Naive thymus-derived CD4-positive, alpha-beta T cell (primary cell): Measurements from ENCODE around the gene TM9SF4. TPM values are rescaled to one million over a fixed set of nuclear protein-coding genes. Genes with fewer than 3 reads are reported as not detected.

Experiments used
- ATAC-seq: fragments of 150-1000 bp; cut with Tn5 transposase; 2 replicates; pipeline ENCODE4 v1.10.0; 2021; ENCODE audit warnings: mild to moderate bottlenecking, moderate library complexity
- CTCF ChIA-PET: fragments of 350-600 bp; sonication (Branson Sonifier 250); formaldehyde crosslinking; loops from one replicate; lab custom pipeline; 2021; ENCODE audit warnings: antibody characterized with exemption; lab: Charles Lee
- POLR2A ChIA-PET: fragments of 350-600 bp; sonication (Branson Sonifier 250); formaldehyde crosslinking; loops from one replicate; lab custom pipeline; 2021; ENCODE audit warnings: antibody characterized with exemption, inconsistent platforms; lab: Charles Lee
- DNase-seq, 9 donors: peaks; one replicate each; pipeline versions ENCODE4 v3.0.0 to v3.0.0-alpha.2; 2020 to 2022; ENCODE audit warnings: mixed read lengths in 1 of 9
- H3K27ac ChIP-seq: one replicate; pipeline ENCODE4 v1.7.0; 2013; ENCODE audit warnings: mild to moderate bottlenecking, low read depth, low read length, moderate library complexity
- H3K27me3 ChIP-seq, 2 donors: one replicate each; pipeline ENCODE4 v1.7.0; 2013; ENCODE audit warnings: low read length in 2 of 2, mild to moderate bottlenecking in 2 of 2, moderate library complexity in 2 of 2; ENCODE audit not compliant: control insufficient read depth in 2 of 2, insufficient read depth in 2 of 2
- H3K36me3 ChIP-seq, 3 experiments: 1 replicate in 2 of 3; 2 replicates in 1 of 3; pipeline ENCODE4 v1.7.0; 2013; ENCODE audit warnings: low read length in 3 of 3, mild to moderate bottlenecking in 3 of 3, moderate library complexity in 1 of 3; ENCODE audit not compliant: insufficient read depth in 3 of 3, control insufficient read depth in 2 of 3
- H3K4me1 ChIP-seq, 2 donors: one replicate each; pipeline ENCODE4 v1.7.0; 2013; ENCODE audit warnings: low read length in 2 of 2, mild to moderate bottlenecking in 2 of 2, moderate library complexity in 1 of 2; ENCODE audit not compliant: control insufficient read depth in 2 of 2, insufficient read depth in 2 of 2
- H3K4me3 ChIP-seq: 2 replicates; pipeline ENCODE4 v1.7.0; 2013; ENCODE audit warnings: mild to moderate bottlenecking, low read length
- H3K9me3 ChIP-seq, 3 experiments: 1 replicate in 2 of 3; 2 replicates in 1 of 3; pipeline ENCODE4 v1.7.0; 2013; ENCODE audit warnings: low read length in 3 of 3; ENCODE audit not compliant: control insufficient read depth in 2 of 3
- H3K27ac Mint-ChIP-seq, 9 donors: one replicate each; pipeline ENCODE4 v1.8.0; 2020 to 2022; ENCODE audit warnings: mixed read lengths in 9 of 9, mild to moderate bottlenecking in 8 of 9, moderate library complexity in 5 of 9, inconsistent platforms in 2 of 9
- H3K27me3 Mint-ChIP-seq, 5 donors: one replicate each; pipeline ENCODE4 v1.8.0; 2021 to 2022; ENCODE audit warnings: mixed read lengths in 5 of 5, mild to moderate bottlenecking in 1 of 5
- H3K36me3 Mint-ChIP-seq, 5 donors: one replicate each; pipeline ENCODE4 v1.8.0; 2020 to 2022; ENCODE audit warnings: mixed read lengths in 5 of 5, mild to moderate bottlenecking in 3 of 5, inconsistent platforms in 1 of 5
- H3K4me1 Mint-ChIP-seq, 7 donors: one replicate each; pipeline ENCODE4 v1.8.0; 2020 to 2022; ENCODE audit warnings: mixed read lengths in 7 of 7, mild to moderate bottlenecking in 3 of 7, inconsistent platforms in 1 of 7
- H3K4me3 Mint-ChIP-seq, 10 donors: one replicate each; pipeline ENCODE4 v1.8.0; 2020 to 2022; ENCODE audit warnings: mild to moderate bottlenecking in 10 of 10, mixed read lengths in 10 of 10, moderate library complexity in 6 of 10, inconsistent platforms in 2 of 10
- H3K9me3 Mint-ChIP-seq, 11 donors: one replicate each; pipeline ENCODE4 v1.8.0; 2020 to 2022; ENCODE audit warnings: mixed read lengths in 11 of 11, mild to moderate bottlenecking in 4 of 11, inconsistent platforms in 1 of 11, moderate library complexity in 1 of 11
- intact Hi-C, 2 donors: fragments of 100-400 bp; cut with micrococcal nuclease; formaldehyde crosslinking; loops; one replicate each; pipeline ENCODE4 v1.15.1; 2023
- polyA plus RNA-seq, 2 donors: library from polyadenylated mRNA; unstranded; fragments of 300-500 nt; fragmentation: Illumina TruSeq; gene quantifications; one replicate each; pipeline ENCODE4 v1.2.3, GENCODE V29; 2021
- total RNA-seq, 6 experiments: library from RNA in 5 of 6; stranded (reverse) in 5 of 6; gene quantifications; 1 replicate in 5 of 6; 2 replicates in 1 of 6; pipeline ENCODE4 v1.2.3 and lab custom pipeline; 2021 to 2026

TM9SF4 gene
- total and polyA plus RNA-seq, 7 experiments from 2014 or later, result 31.2 to 61.0 (median 41.5) TPM

GRCh38 chr20:32123088-32123487 lies 13.6 kb downstream of the TM9SF4 start:
- DNase-seq (no peak), ATAC-seq (no peak)
- ChIA-PET CTCF (interaction anchor here (0.6 kb wide), 1 partner anchor 540 kb away, joined by 6 read pairs; no protein-coding TSS in a partner anchor), POLR2A (no interaction called here)
- no peak overlapping the region for H3K4me3 ChIP-seq
- H3K36me3 ChIP-seq, result no peaks in the 10 kb centered on the region
- no peak overlapping the region for H3K27ac ChIP-seq
- Mint-ChIP-seq H3K27ac (peak overlapping the region in 1 of 9 donors; percentile 15), H3K4me3 (no peak overlapping the region), H3K27me3 (no peaks in the 10 kb centered on the region), H3K4me1 (peaks cover 0 to 34% (median 11%) of the 10 kb centered on the region in 7 donors), H3K9me3 (peaks cover 0 to 1% (median 0%) of the 10 kb centered on the region in 11 donors), H3K36me3 (peaks cover 0 to 15% (median 8%) of the 10 kb centered on the region in 5 donors)
- H3K9me3 ChIP-seq, result no peaks in the 10 kb centered on the region
- no peaks in the 10 kb centered on the region for H3K4me1 ChIP-seq
- no peaks in the 10 kb centered on the region for H3K27me3 ChIP-seq
- intact Hi-C loops, result no loop called here

- no peak for DNase-seq
- Mint-ChIP-seq H3K4me3 (no peak overlapping the region), H3K4me1 (peaks cover 0 to 28% (median 12%) of the 10 kb centered on the region in 7 donors), H3K27ac (no peak overlapping the region), H3K9me3 (peaks cover 0 to 1% (median 0%) of the 10 kb centered on the region in 11 donors), H3K36me3 (peaks cover 0 to 16% (median 8%) of the 10 kb centered on the region in 5 donors), H3K27me3 (no peaks in the 10 kb centered on the region)
- Histone ChIP-seq H3K36me3 (no peaks in the 10 kb centered on the region), H3K4me3 (no peak overlapping the region), H3K9me3 (no peaks in the 10 kb centered on the region), H3K27ac (no peak overlapping the region), H3K27me3 (no peaks in the 10 kb centered on the region), H3K4me1 (no peaks in the 10 kb centered on the region)
- CTCF ChIA-PET, result no interaction called here
- POLR2A ChIA-PET, result no interaction called here
- no peak for ATAC-seq
- intact Hi-C loops, result no loop called here
Observed at GRCh38 chr20:32124916-32125454, 15.5 kb downstream of the TM9SF4 start.

GRCh38 chr20:32125506-32125905 lies 16.0 kb downstream of the TM9SF4 start:
- no peak for ATAC-seq
- Histone ChIP-seq H3K27me3 (no peaks in the 10 kb centered on the region), H3K9me3 (no peaks in the 10 kb centered on the region), H3K4me3 (no peak overlapping the region), H3K4me1 (no peaks in the 10 kb centered on the region), H3K27ac (no peak overlapping the region), H3K36me3 (no peaks in the 10 kb centered on the region)
- Mint-ChIP-seq H3K4me1 (peaks cover 0 to 29% (median 15%) of the 10 kb centered on the region in 7 donors), H3K9me3 (peaks cover 0 to 1% (median 0%) of the 10 kb centered on the region in 11 donors), H3K27ac (no peak overlapping the region), H3K4me3 (no peak overlapping the region), H3K36me3 (peaks cover 0 to 20% (median 8%) of the 10 kb centered on the region in 5 donors), H3K27me3 (no peaks in the 10 kb centered on the region)
- intact Hi-C loops, result no loop called here
- DNase-seq, result no peak
- ChIA-PET CTCF (no interaction called here), POLR2A (no interaction called here)

GRCh38 chr20:32126919-32127318 lies 17.4 kb downstream of the TM9SF4 start:
- Mint-ChIP-seq H3K27ac (peak overlapping the region in 1 of 9 donors; percentile 26), H3K27me3 (no peaks in the 10 kb centered on the region), H3K36me3 (peaks cover 0 to 26% (median 8%) of the 10 kb centered on the region in 5 donors), H3K4me1 (peaks cover 0 to 40% (median 26%) of the 10 kb centered on the region in 7 donors), H3K9me3 (peaks cover 0 to 1% (median 0%) of the 10 kb centered on the region in 11 donors), H3K4me3 (no peak overlapping the region)
- ATAC-seq (no peak), DNase-seq (no peak)
- ChIA-PET POLR2A (no interaction called here), CTCF (no interaction called here)
- Histone ChIP-seq H3K27me3 (no peaks in the 10 kb centered on the region), H3K9me3 (no peaks in the 10 kb centered on the region), H3K4me3 (no peak overlapping the region), H3K27ac (no peak overlapping the region), H3K36me3 (no peaks in the 10 kb centered on the region), H3K4me1 (no peaks in the 10 kb centered on the region)
- intact Hi-C loops, result no loop called here

- ChIA-PET POLR2A (no interaction called here), CTCF (no interaction called here)
- Histone ChIP-seq H3K4me3 (no peak overlapping the region), H3K9me3 (no peaks in the 10 kb centered on the region), H3K27ac (no peak overlapping the region), H3K27me3 (no peaks in the 10 kb centered on the region), H3K36me3 (no peaks in the 10 kb centered on the region), H3K4me1 (no peaks in the 10 kb centered on the region)
- Mint-ChIP-seq H3K4me3 (no peak overlapping the region), H3K9me3 (peaks cover 0 to 1% (median 0%) of the 10 kb centered on the region in 11 donors), H3K36me3 (peaks cover 0 to 26% (median 8%) of the 10 kb centered on the region in 5 donors), H3K27me3 (no peaks in the 10 kb centered on the region), H3K4me1 (peaks cover 3 to 44% (median 29%) of the 10 kb centered on the region in 7 donors), H3K27ac (peak overlapping the region in 3 of 9 donors; percentile 5 to 50 (median 26))
- ATAC-seq (no peak), DNase-seq (no peak)
- intact Hi-C loops, result no loop called here
Observed at GRCh38 chr20:32127347-32127746, 17.8 kb downstream of the TM9SF4 start.

- Mint-ChIP-seq H3K27me3 (no peaks in the 10 kb centered on the region), H3K36me3 (peaks cover 3 to 30% (median 9%) of the 10 kb centered on the region in 5 donors), H3K27ac (no peak overlapping the region), H3K9me3 (peaks cover 0 to 1% (median 0%) of the 10 kb centered on the region in 11 donors), H3K4me3 (no peak overlapping the region), H3K4me1 (peaks cover 3 to 48% (median 33%) of the 10 kb centered on the region in 7 donors)
- Histone ChIP-seq H3K27me3 (no peaks in the 10 kb centered on the region), H3K4me3 (no peak overlapping the region), H3K4me1 (no peaks in the 10 kb centered on the region), H3K27ac (no peak overlapping the region), H3K9me3 (no peaks in the 10 kb centered on the region), H3K36me3 (no peaks in the 10 kb centered on the region)
- intact Hi-C loops, result no loop called here
- DNase-seq, result no peak
- ATAC-seq, result no peak
- POLR2A ChIA-PET, result no interaction called here
- CTCF ChIA-PET, result no interaction called here
Observed at GRCh38 chr20:32128167-32128566, 18.7 kb downstream of the TM9SF4 start.

- ATAC-seq, result no peak
- Mint-ChIP-seq H3K27ac (no peak overlapping the region), H3K4me1 (peaks cover 3 to 43% (median 34%) of the 10 kb centered on the region in 7 donors), H3K27me3 (no peaks in the 10 kb centered on the region), H3K36me3 (peaks cover 4 to 26% (median 7%) of the 10 kb centered on the region in 5 donors), H3K4me3 (no peak overlapping the region), H3K9me3 (no peaks in the 10 kb centered on the region)
- ChIA-PET POLR2A (no interaction called here), CTCF (no interaction called here)
- no peak overlapping the region for H3K27ac ChIP-seq
- H3K4me1 ChIP-seq, result no peaks in the 10 kb centered on the region
- intact Hi-C loops, result no loop called here
- no peaks in the 10 kb centered on the region for H3K27me3 ChIP-seq
- H3K4me3 ChIP-seq, result no peak overlapping the region
- H3K9me3 ChIP-seq, result no peaks in the 10 kb centered on the region
- H3K36me3 ChIP-seq, result peaks cover 0 to 5% (median 0%) of the 10 kb centered on the region in 3 experiments
- no peak for DNase-seq
Observed at GRCh38 chr20:32129863-32130262, 20.3 kb downstream of the TM9SF4 start.
